Right lobe of liver (tissue), 4 donors: ENCODE results near the gene AMDHD1.

Experiments
- CTCF ChIP-seq, 4 donors: fragments of 200-600 bp in 3 of 4; fragments of 450-650 bp in 1 of 4; IDR thresholded peaks; one replicate each; pipeline versions ENCODE4 v1.5.1 to v1.8.0; 2016 to 2022; ENCODE audit warnings: antibody characterized with exemption in 4 of 4, mild to moderate bottlenecking in 2 of 4
- POLR2A ChIP-seq: fragments of 450-650 bp; IDR thresholded peaks from one replicate; pipeline ENCODE4 v1.6.1; 2017; ENCODE audit warnings: antibody characterized with exemption, mild to moderate bottlenecking
- donor health status: DM: no; HTN: no; CAD: no.
- donor health status: DM: no; HTN: no; CAD: no.
- donor health status: DM: no; HTN: yes; CAD: no.

DNA sequence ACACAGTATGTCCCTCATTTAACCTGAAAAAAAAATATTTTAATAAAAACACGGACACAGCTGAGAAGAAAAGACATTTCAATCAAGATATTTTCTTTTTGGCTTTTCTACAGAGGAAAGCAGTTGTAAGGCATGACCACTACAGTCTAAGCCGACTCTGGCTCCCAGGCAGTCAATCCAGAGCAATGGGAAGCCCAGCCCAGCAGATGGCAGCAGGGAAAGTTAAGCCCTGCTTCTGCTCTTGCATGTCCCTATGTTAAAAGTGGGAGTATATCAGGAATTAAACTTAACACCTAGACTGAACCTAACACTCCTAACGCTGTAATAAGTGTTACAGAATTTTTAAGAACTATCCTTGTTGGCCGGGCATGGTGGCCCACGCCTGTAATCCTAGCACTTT is 72.5 kb downstream of the AMDHD1 start:
- peak; percentile 30 to 50 (median 44) for TF ChIP-seq CTCF (IDR thresholded peaks at IDR 0.05)
- no peak for TF ChIP-seq POLR2A
